GM18868 (cell line): Measurements from ENCODE around the gene DROSHA.

ENCODE experiments used
- ATAC-seq: cut with Tn5 transposase; IDR thresholded peaks from one replicate; pipeline ENCODE4 v1.9.1; 2021; ENCODE audit warnings: mild to moderate bottlenecking, moderate library complexity; ENCODE audit not compliant: unreplicated experiment

The DROSHA gene

DNA sequence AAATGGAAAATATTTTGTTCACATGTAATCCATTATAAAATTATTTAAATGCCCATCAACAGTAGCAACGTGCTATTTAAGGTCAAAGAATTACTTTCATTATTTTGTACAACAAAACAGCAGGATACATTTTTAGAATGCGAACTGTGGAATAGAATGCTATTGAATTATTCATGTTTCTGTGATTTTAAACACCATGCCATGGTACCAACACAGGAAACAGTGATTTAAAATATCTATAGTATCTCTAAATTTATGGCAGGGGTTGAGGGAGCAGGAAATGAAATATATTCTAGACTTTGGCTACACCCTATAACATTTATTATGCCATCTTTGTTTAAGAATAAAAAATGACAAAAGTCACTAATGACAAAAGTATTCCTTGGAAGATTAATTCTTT, 62.4 kb downstream of the DROSHA start:
- ATAC-seq = no peak

- no peak for ATAC-seq
Observed at GRCh38 chr5:31465291-31465690, 66.6 kb downstream of the DROSHA start.

- no peak for ATAC-seq
Observed at GRCh38 chr5:31464081-31464480, 67.8 kb downstream of the DROSHA start.

DNA sequence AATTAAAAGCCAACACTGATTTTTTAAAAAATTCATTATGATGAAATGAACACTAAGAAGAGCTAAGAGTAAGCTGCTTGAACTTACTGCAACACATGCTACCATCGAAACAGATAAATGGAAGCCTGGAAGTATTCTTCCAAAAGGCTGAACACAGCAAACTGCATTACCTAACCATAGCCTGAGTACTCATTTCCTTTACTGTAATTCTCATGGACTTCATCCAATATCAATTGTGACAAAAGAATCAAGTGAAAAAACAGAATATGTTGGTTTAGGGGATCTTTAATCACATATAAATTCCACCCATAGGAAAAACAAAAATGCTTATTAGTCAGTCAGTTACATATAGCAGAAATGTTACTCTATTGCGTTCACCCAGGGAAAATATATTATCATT, 68.5 kb downstream of the DROSHA start:
- no peak for ATAC-seq

DNA sequence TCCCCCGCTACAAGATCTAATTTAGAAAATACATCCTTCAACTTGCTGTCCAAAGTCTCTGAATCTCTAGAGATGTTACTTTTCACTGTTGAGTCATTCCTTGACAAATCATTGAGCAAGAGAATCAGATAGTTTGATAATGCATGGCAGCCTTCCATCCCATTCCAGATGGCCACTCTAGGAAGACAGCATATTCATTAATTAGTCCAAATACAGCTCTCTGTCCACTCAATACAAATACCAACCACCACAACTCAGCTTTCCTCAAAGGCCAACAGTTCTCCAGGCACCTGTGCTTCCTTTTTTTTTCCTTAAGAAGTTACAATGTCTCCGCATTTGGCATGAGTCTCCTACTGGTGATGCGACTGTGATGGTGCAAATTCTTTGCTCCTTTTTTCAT, 72.3 kb downstream of the DROSHA start:
- no peak for ATAC-seq

GRCh38 chr5:31455172-31455571, 76.7 kb downstream of the DROSHA start:
- no peak for ATAC-seq

DNA sequence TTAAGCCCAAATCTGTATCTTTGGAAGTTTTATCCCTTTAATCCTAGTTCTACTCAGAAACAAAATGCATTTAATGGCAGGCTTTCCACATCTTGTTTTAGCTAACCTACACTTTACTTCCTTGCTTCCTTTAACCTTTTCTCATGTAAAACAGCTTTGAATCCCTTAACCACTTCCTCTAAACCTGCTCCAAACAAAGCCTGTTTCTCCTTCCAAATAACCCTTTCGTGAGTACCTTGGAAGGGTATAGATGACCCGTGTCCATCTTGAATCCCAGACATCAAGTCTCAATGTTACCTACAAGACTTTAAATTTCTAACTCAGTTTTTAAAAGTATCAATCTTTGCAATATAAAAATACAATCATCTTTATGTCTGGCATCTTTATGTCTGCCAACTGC, 78.4 kb downstream of the DROSHA start:
- no peak for ATAC-seq

DNA sequence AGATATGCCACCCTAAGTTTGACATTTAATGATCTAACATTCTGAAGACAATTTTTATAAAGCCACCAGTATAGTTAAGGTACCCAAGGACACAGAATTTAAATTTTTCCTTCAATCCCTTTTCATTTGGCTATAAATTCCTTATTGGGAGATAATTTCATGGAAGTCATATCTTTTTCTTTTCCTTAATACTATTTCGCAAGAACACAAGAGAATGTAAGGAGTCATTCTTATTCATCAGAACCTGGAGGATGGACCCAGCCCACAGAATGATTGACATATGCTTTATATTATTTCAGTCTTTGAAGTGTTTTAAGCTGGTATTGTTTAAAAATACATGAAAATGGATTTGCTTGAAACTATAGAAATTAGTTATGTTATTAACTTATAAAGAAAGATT, 79.6 kb downstream of the DROSHA start:
- ATAC-seq = no peak

DNA sequence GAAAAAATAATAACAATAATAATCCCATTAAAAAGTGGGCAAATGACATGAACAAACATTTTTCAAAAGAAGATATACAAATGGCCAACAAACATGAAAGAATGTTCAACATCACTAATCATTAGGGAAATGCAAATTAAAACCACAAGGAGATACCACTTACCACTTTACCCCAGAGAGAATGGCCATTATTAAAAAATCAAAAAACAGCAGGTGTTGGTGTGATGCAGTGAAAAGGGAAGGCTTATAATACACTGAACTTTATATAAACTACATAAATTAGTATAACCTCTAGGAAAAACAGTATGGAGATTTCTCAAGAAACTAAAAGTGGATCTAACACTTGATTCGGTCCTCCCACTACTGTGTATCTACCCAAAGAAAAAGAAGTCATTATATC, 81.9 kb downstream of the DROSHA start:
- ATAC-seq = no peak

DNA sequence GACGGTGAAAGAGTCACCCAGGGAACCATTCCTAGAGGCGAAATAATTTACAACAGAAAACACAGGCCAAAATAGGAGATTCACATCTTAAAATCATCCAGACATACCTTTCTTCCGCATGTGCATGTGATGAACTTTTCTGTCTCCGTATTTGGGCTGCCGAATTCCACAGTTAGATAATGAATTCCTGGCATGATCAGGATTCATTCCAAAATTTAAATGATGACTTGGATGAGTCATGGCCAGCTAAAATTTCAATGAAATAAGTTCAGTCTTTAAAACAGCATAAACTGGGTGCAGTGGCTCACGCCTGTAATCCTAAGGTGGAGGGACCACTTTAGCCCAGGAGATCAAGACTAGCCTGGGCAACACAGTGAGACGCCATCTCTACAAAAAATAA, 82.7 kb downstream of the DROSHA start:
- ATAC-seq = no peak

DNA sequence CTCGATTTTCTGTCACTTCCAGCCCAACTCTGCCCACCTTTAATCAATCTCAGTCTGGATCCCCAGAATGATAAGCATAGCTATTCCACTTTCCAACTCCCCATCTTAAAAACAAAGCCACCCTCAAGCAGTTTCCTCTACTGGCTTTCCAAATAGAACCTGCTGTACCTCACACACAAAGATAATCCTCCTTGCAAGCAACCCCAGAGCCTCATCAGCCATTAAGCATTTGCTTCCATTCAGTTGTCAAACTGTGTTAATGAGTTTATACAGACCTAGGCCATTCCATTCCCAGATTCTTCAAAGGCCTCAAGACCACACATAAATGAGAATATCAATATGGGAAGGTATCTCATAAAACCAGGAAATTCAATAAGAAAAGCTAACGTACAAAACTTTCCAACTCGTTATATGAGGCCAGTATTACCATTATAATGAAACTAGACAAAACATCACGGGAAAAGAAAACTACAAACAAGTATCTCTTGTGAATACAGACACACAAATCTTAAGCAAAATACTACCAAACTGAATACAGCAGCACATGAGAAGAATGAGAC, 86.8 kb downstream of the DROSHA start:
- no peak for ATAC-seq

- no peak for ATAC-seq
Observed at GRCh38 chr5:31443572-31443971, 88.3 kb downstream of the DROSHA start.

- no peak for ATAC-seq
Observed at GRCh38 chr5:31442058-31442745, 89.7 kb downstream of the DROSHA start.

- ATAC-seq = no peak
Observed at GRCh38 chr5:31436851-31437250, 95.0 kb downstream of the DROSHA start.

DNA sequence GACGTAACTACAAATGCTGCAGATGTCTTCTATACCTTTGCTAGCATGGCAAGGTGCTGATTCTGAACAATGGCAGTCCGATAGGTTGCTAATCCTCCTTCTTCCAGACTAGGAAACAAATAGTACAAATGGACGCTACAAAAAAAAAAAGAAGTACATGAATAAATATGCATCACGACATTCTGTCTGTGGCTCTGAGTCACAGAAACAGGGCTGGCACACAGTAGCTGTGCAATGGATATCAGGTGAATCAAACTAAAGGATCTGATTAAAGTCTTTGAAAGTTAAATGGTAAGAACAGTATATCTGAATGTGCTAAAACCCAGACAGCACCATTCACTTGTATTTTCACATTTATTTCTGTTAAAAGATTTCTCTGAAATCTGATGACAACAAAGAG, 96.2 kb downstream of the DROSHA start:
- no peak for ATAC-seq

GRCh38 chr5:31434898-31435297, 97.0 kb downstream of the DROSHA start:
- no peak for ATAC-seq

DNA sequence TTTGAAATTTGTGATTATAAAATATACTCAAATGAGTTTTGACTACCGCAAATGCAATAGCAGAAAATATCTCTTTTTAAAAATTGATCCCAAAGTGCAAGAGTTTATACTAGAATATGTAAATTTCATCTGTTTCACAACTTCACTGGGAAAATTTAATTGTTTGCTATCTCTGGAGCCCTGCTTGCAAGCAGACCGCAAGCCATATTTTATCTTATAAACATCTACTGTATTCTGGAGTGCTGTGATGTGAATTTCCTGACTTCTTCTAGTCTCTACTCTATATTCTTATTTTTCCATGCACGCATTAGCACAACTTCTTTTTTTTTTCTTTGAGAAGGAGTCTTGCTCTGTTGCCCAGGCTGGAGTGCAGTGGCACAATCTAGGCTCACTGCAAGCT, 98.7 kb downstream of the DROSHA start:
- ATAC-seq = no peak

GRCh38 chr5:31427724-31428309, 104.1 kb downstream of the DROSHA start:
- no peak for ATAC-seq

GRCh38 chr5:31427013-31427723, 104.7 kb downstream of the DROSHA start:
- no peak for ATAC-seq

DNA sequence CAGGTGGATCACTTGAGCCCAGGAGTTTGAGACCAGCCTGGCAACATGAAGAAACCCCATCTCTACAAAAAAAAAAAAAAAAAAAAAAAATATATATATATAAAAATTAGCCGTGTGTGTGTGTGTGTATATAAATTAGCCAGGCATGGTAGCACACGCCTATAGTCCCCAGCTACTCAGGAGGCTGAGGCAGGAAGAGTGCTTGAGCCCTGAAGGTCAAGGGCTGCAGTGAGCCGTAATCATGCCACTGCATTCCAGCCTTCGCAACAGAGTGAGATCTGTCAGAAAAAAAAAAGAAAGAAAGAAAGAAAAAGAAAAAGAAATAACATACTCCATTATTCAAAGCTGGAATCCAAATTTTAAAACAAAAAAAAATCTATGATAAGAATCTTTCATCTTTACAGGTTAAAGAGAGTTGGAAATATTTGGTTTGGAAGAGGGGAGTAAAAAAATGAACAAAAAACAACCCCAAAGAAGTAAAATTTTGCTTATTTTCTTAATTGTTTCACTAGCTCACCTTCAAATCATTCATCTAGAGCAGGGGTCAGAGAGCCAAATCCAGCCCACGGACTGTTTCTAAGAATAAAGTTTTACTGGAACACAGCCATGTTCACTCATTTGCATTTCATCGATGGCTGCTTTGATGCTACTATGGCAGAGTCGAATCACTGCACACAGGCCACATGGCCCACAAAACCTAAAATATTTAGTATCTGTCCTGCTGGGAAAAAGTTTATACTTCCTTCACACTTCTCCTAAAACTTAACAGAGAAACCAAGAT, 109.9 kb downstream of the DROSHA start:
- ATAC-seq = no peak

GRCh38 chr5:31417512-31417911, 114.4 kb downstream of the DROSHA start:
- no peak for ATAC-seq
